Measurements from ENCODE around the gene PLXDC2. TPM values are rescaled to one million over a fixed set of nuclear protein-coding genes. Genes with fewer than 3 reads are reported as not detected.

PLXDC2 gene
- total RNA-seq, 1 experiment from 2014 or later, result 0.21 TPM

DNA sequence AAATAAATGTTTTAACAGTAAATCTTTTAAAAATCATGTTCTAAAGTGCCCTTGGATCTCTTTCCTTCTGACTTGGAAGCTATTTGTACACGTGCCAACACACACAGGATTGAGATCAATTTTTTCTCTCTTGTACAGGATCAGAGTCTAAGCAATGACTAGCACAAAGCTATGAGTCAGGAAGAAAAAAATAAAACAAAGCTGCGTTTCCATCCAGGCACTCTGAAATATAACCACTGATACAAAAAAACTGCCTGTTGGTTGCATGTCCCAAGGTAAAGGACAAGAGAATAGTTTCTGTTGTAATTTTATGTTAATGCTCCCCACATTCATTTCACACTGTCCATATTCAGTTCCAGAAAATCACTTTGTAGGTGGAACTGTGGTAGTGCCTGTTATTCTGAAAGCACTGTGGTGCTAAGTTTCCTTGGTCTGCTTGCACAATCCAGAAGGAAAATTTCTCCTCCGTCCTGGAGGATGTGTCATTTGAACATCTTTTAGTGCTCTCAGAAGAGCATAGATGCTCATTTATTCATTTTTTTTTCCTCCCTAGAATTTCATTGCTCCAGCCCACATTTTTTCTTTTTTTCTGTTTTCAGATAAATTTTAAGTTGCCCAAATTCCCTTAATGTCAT, 113.4 kb downstream of the PLXDC2 start:
- DNase-seq (ENCODE audit: low read depth, low spot score) (no peak), ATAC-seq (no peak)
- no peaks in the 10 kb centered on the region for H3K9me3 ChIP-seq (ENCODE audit: control insufficient read depth, insufficient read depth, low read depth, low read length)
- TF ChIP-seq POLR2AphosphoS5 (IDR thresholded peaks at IDR 0.05; ENCODE audit: low read depth, low read length), result no peak
- no peak for TF ChIP-seq TCF7L2 (IDR thresholded peaks at IDR 0.05; ENCODE audit: low read depth, low read length)
- TF ChIP-seq, protein P1, sequence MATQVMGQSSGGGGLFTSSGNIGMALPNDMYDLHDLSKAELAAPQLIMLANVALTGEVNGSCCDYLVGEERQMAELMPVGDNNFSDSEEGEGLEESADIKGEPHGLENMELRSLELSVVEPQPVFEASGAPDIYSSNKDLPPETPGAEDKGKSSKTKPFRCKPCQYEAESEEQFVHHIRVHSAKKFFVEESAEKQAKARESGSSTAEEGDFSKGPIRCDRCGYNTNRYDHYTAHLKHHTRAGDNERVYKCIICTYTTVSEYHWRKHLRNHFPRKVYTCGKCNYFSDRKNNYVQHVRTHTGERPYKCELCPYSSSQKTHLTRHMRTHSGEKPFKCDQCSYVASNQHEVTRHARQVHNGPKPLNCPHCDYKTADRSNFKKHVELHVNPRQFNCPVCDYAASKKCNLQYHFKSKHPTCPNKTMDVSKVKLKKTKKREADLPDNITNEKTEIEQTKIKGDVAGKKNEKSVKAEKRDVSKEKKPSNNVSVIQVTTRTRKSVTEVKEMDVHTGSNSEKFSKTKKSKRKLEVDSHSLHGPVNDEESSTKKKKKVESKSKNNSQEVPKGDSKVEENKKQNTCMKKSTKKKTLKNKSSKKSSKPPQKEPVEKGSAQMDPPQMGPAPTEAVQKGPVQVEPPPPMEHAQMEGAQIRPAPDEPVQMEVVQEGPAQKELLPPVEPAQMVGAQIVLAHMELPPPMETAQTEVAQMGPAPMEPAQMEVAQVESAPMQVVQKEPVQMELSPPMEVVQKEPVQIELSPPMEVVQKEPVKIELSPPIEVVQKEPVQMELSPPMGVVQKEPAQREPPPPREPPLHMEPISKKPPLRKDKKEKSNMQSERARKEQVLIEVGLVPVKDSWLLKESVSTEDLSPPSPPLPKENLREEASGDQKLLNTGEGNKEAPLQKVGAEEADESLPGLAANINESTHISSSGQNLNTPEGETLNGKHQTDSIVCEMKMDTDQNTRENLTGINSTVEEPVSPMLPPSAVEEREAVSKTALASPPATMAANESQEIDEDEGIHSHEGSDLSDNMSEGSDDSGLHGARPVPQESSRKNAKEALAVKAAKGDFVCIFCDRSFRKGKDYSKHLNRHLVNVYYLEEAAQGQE (IDR thresholded peaks at IDR 0.05; ENCODE audit: insufficient read depth in 1 of 2, low read depth in 2 of 2, low read length in 1 of 2), result no peak
- TF ChIP-seq, protein P2, sequence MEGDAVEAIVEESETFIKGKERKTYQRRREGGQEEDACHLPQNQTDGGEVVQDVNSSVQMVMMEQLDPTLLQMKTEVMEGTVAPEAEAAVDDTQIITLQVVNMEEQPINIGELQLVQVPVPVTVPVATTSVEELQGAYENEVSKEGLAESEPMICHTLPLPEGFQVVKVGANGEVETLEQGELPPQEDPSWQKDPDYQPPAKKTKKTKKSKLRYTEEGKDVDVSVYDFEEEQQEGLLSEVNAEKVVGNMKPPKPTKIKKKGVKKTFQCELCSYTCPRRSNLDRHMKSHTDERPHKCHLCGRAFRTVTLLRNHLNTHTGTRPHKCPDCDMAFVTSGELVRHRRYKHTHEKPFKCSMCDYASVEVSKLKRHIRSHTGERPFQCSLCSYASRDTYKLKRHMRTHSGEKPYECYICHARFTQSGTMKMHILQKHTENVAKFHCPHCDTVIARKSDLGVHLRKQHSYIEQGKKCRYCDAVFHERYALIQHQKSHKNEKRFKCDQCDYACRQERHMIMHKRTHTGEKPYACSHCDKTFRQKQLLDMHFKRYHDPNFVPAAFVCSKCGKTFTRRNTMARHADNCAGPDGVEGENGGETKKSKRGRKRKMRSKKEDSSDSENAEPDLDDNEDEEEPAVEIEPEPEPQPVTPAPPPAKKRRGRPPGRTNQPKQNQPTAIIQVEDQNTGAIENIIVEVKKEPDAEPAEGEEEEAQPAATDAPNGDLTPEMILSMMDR (IDR thresholded peaks at IDR 0.05), result no peak
- no peak for TF ChIP-seq SIN3A (IDR thresholded peaks at IDR 0.05; ENCODE audit: borderline replicate concordance, insufficient read depth, low read depth, low read length)
- in situ Hi-C loops (cut with HindIII; ENCODE audit: low pct_unique_long_range_greater_than_20kb, low sequenced_read_pairs) (no loop called here), intact Hi-C loops (cut with micrococcal nuclease; ENCODE audit: unreplicated experiment) (no loop called here)
- BruUV-seq (replicated peaks), result no TSS peak
- CTCF ChIA-PET, result no interaction called here
- no peaks in the 10 kb centered on the region for H3K36me3 ChIP-seq (ENCODE audit: control insufficient read depth, insufficient read depth, low read length)
- no peak overlapping the region for H3K27ac ChIP-seq (ENCODE audit: low read length)
- POLR2A ChIA-PET, result no interaction called here
- H3K4me1 ChIP-seq (ENCODE audit: control insufficient read depth, insufficient read depth, low read length), result no peaks in the 10 kb centered on the region
- no peaks in the 10 kb centered on the region for H3K27me3 ChIP-seq (ENCODE audit: control insufficient read depth, insufficient read depth, low read length)
- no peak overlapping the region for H3K4me3 ChIP-seq (ENCODE audit: low read depth in 2 of 2, low read length in 2 of 2)

- DNase-seq (ENCODE audit: low read depth, low spot score), result no peak
- no peak overlapping the region for H3K4me3 ChIP-seq (ENCODE audit: low read depth in 2 of 2, low read length in 2 of 2)
- CTCF ChIA-PET, result no interaction called here
- H3K27ac ChIP-seq (ENCODE audit: low read length), result no peak overlapping the region
- H3K4me1 ChIP-seq (ENCODE audit: control insufficient read depth, insufficient read depth, low read length), result no peaks in the 10 kb centered on the region
- no peaks in the 10 kb centered on the region for H3K27me3 ChIP-seq (ENCODE audit: control insufficient read depth, insufficient read depth, low read length)
- BruUV-seq (replicated peaks), result no TSS peak
- no peak for ATAC-seq
- H3K9me3 ChIP-seq (ENCODE audit: control insufficient read depth, insufficient read depth, low read depth, low read length), result no peaks in the 10 kb centered on the region
- TF ChIP-seq POLR2AphosphoS5 (IDR thresholded peaks at IDR 0.05; ENCODE audit: low read depth, low read length) (no peak), SIN3A (IDR thresholded peaks at IDR 0.05; ENCODE audit: borderline replicate concordance, insufficient read depth, low read depth, low read length) (no peak), TCF7L2 (IDR thresholded peaks at IDR 0.05; ENCODE audit: low read depth, low read length) (no peak)
- TF ChIP-seq, protein P2 (IDR thresholded peaks at IDR 0.05), result no peak
- TF ChIP-seq, protein P1 (IDR thresholded peaks at IDR 0.05; ENCODE audit: insufficient read depth in 1 of 2, low read depth in 2 of 2, low read length in 1 of 2), result no peak
- intact Hi-C loops (cut with micrococcal nuclease; ENCODE audit: unreplicated experiment), result no loop called here
- no peaks in the 10 kb centered on the region for H3K36me3 ChIP-seq (ENCODE audit: control insufficient read depth, insufficient read depth, low read length)
- in situ Hi-C loops (cut with HindIII; ENCODE audit: low pct_unique_long_range_greater_than_20kb, low sequenced_read_pairs), result no loop called here
- POLR2A ChIA-PET, result no interaction called here
Measured at GRCh38 chr10:19930936-19931893, 115.0 kb downstream of the PLXDC2 start.

Data from Panc1 (cell line).